HG02763 (cell line): ENCODE results near the gene LMNTD1.
"Not testable (repeated sequence)": the region's sequence is repeated elsewhere in the genome, so short reads cannot be mapped to it uniquely, and the experiment has no call there.

Experiments
- ATAC-seq: cut with Tn5 transposase; IDR thresholded peaks from one replicate; pipeline ENCODE4 v1.9.1; 2021; ENCODE audit warnings: mild to moderate bottlenecking, moderate library complexity; ENCODE audit not compliant: unreplicated experiment

Gene LMNTD1

DNA sequence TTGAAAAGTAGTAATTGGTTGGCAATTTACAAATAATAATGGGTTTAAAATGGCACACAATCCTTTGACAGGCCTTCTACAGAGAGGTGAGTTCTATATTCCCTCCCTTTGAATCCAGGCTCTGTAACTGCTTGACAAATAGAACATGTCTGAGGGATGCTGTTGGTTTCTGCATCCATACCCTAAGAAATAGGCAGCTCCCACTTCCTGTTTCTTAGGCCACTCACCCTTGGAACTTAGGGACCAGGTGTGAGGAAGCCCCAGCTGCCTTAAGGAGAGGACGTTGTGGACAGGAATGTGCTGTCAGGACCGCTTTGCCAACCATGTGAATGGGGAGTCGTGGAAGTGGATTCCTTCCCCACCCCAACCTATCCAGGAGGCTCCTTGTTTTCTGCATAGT, 59.4 kb downstream of the LMNTD1 start:
- ATAC-seq = no peak

DNA sequence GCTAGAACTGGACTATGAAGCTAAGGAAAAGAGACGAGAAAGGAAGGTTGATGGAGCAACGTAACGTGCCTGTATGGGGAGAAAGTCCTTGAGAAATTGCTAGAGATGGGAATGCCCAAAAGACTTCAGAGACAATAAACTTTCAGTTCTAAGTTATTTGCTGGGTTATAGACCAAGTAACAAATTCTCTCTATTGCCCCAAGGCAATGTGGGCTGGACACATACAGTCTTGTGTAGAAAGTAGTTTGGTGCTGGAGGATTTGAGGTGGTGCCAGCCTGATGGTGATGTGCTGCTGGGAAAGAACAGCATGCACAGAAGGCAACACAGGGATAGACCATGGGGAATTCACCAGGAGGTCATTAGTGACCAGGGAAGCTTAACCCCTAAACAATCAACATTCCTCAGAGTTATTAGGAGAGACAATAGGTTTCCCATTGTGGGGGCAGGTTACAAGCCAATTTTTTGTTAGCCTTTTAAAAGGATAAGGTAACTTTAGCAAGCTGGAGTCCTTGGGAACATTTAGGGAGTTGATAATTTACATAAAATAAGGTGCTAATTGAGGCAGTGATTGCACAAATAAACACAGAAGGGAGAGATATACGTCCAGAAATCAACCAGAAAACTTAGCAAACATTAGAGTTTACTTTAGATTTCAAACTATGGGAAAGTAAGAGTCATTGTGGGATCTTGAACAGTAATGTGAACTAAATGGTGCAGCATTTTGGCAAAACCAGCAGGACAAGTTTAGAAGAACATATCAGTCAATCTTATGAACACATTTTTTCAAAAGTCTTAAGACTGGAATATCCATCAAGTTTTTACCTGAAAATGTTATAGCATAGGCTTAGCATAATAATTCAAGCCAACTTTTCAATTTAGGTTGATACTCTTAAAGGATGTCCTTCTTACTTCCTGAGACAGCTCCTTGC, 61.4 kb downstream of the LMNTD1 start:
- ATAC-seq = no peak

DNA sequence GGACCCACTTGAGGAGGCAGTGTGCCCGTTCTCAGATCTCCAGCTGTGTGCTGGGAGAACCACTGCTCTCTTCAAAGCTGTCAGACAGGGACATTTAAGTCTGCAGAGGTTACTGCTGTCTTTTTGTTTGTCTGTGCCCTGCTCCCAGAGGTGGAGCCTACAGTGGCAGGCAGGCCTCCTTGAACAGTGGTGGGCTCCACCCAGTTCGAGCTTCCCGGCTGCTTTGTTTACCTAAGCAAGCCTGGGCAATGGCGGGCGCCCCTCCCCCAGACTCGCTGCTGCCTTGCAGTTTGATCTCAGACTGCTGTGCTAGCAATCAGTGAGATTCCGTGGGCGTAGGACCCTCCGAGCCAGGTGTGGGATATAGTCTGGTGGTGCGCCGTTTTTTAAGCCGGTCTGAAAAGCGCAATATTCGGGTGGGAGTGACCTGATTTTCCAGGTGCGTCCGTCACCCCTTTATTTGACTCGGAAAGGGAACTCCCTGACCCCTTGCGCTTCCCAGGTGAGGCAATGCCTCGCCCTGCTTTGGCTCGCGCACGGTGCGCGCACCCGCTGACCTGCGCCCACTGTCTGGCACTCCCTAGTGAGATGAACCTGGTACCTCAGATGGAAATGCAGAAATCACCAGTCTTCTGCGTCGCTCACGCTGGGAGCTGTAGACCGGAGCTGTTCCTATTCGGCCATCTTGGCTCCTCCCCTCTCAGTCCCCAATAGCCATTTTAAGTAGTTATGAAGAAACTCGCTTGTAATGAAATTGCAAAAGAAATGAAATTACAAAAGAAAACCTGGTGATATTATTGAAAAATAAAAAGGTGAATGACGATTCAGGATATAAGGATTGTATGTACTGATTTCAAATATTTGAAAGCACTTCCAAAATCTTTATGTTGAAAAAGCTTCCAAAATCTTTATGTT, 63.9 kb downstream of the LMNTD1 start:
- ATAC-seq = not testable (repeated sequence)

DNA sequence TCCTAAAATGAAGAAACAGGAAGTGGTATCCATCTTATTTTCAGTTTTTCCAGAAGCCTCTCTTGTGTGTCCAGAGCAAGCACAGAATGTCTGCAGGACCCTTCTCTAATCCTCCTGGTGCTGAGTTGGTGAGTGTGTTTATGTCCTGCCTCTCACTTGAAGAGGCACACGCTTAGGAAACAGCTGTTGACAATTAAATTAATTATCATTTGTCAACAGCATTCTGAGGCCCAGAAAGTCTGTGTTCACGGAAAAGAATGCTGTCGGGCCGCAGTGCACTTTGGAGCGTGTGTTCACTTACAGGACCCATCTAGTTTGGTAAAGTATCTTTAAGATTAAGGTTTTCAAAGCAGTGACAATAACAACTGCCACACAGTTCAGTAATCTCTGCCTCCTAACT, 70.5 kb downstream of the LMNTD1 start:
- no peak for ATAC-seq

DNA sequence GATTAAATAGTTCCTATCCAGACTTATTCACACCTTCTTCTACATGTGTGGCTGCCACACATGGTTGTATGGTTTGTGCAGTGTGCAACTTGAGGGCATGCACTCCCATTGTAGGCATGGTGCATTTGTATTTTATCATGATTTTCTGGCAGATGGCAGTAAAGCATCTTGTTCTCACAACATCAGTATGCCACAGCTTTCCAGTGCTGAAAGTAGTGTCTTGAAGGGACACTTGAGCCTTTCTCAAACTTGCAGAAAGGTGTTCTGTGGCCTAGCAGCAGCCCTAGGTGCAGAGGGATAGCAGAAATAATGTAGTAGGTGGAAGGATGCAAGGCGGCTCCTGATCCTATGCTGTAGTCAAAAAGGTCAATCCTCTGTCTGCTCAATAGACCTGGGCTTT, 72.9 kb downstream of the LMNTD1 start:
- ATAC-seq = no peak

DNA sequence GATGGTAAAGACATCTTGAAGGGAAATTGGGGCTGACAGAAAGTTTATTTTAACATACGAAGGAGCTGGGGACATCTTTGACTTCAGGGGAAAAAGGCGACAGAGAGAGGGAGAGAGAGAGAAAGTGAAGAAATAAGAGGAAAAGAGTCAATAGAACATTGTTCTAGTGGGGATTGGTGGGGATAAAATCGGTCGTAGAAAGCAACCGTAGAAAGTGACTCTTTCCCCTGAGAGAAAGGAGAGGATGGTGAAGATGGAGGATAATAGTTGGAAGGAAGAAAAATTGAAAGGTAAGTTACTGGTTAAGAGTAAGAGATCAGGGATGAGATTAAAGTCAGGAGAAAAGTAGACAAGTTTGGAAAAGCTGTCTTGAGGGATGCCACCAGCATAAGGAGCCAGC, 75.9 kb downstream of the LMNTD1 start:
- no peak for ATAC-seq

DNA sequence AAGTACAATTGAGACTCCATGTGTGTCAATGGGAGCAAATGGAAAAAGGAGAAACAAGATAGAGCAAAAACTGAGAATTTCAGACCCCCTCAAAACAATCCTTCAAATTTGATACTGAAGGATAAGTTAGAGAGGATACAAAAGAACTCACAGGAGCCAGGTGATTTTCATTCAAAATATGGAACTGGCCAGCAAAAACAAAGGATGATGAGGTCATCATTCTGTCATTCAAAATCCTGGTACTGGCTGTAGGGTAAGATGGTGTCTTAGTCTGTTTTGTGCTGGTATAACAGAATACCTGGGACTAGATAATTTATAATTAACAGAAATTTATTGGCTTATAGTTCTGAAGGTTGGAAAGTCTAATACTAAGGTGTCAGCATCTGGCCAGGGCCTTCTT, 80.6 kb downstream of the LMNTD1 start:
- no peak for ATAC-seq

DNA sequence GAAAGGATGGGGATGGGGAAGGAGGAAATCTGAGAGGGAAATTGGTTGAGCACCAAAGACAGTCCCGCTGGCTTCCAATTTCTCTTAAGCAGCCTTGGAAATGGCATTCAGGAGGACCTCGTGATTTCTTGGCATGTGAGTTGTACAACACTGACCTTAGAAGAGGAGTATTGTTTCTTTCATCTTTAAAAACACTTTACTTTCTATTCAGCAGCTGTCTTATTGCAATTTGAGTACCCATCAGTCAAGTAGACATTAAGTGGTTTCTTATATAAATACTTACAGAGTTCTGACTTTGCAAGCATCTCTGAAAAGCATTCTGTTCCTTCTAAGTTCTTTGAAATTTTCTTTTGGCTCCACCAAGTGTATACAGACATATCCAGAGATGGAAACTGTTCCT, 83.2 kb downstream of the LMNTD1 start:
- ATAC-seq = no peak

DNA sequence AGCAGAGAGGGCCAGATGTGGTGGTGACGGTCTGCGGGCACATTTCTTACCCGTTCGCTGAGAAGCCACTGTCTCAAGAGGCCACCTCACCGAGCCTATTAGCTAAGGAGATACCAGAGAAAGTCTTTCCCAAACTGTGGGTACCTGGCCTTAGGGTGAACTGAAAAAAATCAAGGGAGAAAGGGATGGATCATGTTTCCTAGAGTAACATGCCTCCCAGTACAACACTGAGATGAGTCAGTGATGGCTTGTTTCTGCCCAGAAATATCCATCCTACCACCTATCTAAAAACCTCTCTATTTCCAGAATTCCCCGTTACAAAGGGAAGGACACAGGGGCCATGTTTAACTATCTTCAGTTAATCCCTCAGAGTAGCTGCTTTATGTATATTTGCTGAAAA, 83.7 kb downstream of the LMNTD1 start:
- ATAC-seq = no peak

DNA sequence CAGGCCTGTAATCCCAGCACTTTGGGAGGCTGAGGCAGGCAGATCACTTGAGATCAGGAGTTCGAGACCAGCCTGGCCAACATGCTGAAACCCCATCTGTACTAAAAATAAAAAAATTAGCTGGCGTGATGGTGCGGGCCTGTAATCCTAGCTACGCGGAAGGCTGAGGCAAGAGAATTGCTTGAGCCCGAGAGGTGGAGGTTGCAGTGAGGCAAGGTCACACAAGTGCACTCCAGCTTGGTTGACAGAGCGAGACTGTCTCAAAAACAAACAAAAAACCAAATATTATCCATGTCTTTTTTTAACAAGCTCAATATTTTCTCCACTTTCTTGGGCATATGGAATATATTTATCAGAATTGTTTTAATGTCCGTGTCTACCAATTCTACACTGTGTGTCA, 89.6 kb downstream of the LMNTD1 start:
- ATAC-seq = no peak

DNA sequence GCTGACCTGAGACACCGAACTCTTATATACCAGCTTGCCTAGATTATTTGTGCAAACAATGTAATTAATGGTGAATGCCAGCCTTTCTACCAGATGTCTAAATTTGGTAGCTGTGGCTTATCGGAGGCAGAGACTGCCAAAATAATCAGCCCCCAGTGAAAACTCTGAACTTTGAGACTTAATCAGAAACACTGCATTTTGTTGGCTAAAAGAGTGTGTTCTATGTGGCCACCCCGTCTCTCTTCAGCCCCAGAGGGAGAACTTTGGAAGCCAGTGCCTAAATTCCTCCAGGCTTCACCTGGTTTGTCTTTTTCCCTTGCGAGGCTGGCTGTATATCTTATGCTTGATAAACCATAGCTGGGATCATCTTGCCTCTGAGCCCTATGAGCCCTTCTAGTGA, 90.1 kb downstream of the LMNTD1 start:
- ATAC-seq = no peak

DNA sequence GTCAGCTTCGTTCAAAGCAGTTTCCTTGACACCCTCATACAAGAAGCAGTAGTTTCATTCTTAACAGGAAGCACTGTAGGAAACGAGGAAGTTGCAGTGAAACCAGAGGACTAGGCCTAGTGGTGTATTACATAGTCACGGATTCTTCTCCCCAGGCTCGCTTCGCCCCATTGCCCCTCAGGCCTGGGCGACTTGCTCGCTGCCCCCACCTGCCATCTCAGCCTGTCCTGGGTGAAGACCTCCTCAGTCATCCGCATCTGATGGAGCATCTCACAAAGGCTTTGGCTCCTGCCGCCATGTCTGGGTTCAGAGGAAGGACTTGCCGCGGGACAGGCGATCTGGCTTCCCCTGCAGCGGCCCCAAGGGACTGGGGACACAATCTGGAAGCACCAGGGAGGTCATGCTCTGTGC, 93.5 kb downstream of the LMNTD1 start:
- ATAC-seq = peak; percentile 88

DNA sequence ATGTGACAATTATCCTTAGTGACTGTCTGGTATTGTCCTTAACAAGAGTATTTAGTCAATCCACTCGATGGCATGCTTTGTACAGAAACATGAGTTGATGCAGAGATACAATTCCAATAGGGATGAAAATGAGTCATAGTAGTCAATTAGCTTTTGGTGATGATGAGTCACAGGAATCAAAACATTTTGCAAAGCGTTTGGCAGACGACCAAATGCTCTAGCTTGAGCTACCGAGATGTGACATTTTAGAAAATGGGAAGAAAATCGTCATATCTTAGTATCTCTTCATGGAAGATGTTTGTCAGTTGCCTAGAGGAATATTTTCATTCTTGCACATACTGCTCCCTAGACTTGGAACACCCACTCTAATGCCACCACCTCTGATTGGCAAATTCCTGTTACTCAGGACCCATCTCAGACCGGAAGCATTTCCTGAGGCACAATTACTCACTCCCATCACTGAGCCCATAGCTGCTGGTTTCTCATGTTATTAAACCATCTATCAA, 95.0 kb downstream of the LMNTD1 start:
- ATAC-seq = no peak

DNA sequence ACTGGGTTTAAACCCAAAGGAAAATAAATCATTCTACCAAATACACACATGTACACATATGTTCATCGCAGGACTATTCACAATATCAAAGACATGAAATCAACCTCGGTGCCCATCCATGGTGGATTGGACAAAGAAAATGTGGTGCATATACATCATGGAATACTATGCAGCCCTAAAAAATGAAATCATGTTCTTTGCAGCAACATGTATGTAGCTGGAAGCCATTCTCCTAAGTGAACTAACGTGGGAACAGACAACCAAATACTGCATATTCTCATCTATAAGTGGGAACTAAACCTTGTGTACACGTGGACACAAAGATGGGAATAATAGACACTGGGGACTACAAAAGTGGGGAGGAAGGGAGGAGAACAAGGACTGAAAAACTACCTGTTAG, 96.6 kb downstream of the LMNTD1 start:
- no peak for ATAC-seq

DNA sequence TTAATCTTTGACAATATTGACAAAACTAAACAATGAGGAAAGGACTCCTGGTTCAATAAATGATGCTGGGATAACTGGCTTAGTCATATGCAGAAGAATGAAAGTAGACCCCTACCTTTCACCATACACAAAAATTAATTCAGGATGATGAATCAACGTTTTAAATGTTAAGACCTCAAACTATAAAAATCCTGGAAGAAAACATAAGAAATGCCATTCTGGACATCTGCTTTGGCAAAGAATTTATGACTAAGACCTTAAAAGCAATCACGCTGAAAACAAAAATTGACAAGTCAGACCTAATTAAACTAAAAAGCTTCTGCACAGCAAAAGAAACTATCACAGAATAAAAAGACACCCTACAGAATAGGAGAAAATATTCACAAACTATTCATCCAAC, 97.4 kb downstream of the LMNTD1 start:
- no peak for ATAC-seq

DNA sequence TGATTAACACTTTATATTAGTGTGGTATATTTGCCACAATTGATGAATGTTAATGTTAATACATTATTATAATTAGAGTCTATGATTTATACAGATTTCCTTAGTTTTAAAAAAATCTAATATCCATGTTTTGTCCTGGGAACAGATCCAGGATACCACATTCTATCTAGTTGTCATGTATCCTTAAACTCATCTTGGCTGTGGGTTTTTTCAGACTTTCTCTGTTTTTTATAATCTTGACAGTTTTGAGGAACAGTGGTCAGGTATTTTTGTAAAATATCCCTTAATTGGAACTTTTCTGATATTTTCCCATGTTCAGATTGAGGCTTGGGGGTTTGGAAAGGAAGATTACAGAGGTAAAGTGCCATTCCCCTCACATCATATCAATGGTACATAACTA, 104.1 kb downstream of the LMNTD1 start:
- ATAC-seq = no peak

DNA sequence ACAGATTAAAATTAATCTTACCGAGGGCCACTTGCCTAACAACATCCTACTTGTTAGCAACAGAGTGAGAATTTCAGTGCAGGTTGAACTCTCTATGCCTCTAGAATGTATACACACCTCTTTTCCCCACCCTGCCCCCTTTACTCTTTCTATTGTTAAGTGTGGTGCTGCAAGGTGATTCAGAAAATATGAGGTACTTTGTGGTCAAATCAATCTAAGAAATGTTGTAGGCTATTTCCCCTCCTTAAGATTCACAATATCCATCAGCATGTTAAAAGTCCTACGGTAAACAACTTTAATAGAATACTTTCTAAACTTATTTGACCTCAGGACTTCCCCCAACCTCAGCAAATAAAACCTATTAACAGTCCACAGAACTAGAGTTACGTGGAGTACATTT, 106.0 kb downstream of the LMNTD1 start:
- no peak for ATAC-seq

DNA sequence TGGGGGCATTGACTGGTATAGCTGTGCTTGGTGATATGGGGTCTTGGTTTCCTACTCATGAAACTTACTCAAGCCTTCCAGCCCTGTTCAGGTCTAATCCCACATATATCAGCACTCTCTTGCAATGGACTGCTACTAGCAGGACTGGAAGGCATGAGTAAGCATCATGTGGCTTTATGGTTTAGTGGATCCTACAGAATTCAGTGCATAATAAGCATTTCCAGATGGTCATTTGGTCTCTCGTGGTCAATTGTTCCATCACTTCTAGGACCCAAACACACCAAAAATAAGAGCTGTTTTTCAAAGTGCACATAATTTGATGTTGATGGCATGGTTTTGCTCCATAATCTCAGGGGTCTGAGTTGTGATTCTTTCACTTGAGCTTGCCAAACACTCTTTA, 114.4 kb downstream of the LMNTD1 start:
- ATAC-seq = no peak

DNA sequence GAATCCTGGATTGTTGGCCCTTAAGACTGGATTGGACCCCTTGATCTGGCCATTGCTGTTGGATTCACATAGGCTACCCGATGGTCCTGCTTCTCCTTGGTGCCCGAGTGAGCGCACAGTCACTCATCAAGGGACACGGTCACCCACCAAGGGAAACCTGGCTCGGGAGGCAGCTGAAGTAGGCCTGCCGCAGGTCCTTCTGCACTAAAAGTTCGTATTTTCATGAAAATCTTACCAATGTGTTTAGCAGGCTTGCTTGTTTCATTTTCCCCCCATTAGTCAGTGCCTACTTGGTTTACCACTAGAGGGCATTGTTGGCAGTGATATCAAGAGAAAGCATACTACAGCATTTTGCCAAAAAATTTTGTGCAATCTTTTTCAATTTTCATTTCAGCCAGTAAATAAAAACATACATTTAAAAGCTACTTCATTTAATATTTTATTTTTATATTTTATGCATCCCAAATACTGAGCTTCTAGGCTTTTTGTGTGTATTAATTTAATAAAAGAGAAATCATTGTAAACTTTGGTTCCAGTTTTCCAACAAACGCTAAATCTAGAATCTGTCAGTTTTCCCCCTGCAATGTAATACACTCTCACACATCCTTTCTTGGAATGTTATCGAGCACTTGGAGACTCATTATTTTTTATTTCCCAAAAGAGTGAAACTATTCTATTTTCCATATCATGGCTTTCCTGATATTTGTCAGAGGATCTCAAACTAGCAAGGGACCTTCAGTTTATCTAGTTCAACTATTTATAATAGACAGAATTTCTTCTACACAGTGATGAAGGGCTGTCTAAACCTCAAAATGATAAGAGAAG, 116.7 kb downstream of the LMNTD1 start:
- peak; percentile 45 for ATAC-seq

DNA sequence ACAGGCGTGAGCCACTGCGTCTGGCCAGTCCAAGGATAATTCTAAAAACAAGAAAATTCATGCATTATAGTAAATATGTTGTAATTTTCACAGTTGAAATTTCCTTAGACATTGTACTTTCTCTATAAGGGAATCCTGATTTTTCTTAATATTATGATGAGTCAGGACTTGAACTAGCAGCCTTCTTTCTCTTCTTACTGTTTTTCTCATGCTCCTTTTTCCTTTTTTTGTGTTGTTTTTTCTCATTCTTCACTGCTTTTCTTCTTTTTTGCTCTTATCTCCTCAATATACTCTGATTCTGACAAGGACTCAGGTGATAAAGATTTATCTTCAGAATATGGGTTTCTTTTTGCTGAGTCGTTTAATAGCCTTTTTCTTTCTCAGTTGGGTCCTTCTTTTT, 117.7 kb downstream of the LMNTD1 start:
- no peak for ATAC-seq

DNA sequence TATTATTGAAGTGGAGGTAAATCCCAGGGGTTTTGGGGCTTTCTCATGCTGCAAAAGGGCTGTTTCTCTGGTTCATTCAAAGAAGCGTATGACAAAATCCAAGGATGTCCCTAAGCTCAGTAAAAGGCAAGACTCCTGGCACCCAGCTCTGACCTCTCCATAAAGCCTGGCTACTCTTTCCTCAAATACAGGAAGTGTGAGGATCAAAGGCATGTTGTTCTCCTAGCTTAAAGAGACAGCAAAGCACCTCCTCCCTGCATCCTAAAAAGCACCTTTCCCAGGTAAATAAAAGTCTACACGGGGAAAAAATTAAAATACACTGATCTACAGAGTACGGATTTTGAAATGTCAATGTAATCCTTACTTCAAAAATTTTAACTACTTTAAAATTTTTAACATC, 118.6 kb downstream of the LMNTD1 start:
- ATAC-seq = no peak
